22Rv1 (cell line): Measurements from ENCODE around the gene PURA.

Experiments used
- H3K27ac ChIP-seq: fragments of 450-650 bp; 2 replicates; pipeline ENCODE4 v1.5.1; 2017
- ZFX ChIP-seq: fragments of 450-650 bp; IDR thresholded peaks from 2 replicates; pipeline ENCODE4 v1.6.1; 2017; ENCODE audit warnings: antibody characterized with exemption, borderline replicate concordance
- TF ChIP-seq, protein P1 (sequence below): fragments of 450-650 bp; IDR thresholded peaks from 2 replicates; pipeline ENCODE4 v1.5.1; 2017; ENCODE audit warnings: mild to moderate bottlenecking

The PURA gene

DNA sequence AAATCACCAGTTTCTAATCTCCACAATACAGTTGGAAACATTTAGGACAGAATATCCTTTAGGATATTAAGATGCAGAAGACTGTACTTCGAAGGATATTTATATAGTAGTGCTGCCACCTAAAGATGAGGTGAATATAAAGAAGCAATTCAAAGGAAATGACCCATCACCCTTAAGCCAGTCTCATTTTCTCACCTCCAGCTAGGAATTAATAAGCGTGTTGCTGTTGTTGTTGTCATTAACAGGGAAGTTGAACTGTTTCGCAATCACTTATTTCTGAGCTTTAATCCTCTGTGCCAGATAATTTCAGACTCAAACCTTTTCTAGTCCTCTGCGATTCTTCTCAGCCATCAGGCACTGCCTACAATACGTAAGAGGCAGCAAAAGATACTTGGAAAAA, 7.8 kb upstream of the PURA start:
- H3K27ac ChIP-seq: no peak overlapping the region
- TF ChIP-seq, protein P1, sequence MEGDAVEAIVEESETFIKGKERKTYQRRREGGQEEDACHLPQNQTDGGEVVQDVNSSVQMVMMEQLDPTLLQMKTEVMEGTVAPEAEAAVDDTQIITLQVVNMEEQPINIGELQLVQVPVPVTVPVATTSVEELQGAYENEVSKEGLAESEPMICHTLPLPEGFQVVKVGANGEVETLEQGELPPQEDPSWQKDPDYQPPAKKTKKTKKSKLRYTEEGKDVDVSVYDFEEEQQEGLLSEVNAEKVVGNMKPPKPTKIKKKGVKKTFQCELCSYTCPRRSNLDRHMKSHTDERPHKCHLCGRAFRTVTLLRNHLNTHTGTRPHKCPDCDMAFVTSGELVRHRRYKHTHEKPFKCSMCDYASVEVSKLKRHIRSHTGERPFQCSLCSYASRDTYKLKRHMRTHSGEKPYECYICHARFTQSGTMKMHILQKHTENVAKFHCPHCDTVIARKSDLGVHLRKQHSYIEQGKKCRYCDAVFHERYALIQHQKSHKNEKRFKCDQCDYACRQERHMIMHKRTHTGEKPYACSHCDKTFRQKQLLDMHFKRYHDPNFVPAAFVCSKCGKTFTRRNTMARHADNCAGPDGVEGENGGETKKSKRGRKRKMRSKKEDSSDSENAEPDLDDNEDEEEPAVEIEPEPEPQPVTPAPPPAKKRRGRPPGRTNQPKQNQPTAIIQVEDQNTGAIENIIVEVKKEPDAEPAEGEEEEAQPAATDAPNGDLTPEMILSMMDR: no peak
- TF ChIP-seq ZFX: no peak

DNA sequence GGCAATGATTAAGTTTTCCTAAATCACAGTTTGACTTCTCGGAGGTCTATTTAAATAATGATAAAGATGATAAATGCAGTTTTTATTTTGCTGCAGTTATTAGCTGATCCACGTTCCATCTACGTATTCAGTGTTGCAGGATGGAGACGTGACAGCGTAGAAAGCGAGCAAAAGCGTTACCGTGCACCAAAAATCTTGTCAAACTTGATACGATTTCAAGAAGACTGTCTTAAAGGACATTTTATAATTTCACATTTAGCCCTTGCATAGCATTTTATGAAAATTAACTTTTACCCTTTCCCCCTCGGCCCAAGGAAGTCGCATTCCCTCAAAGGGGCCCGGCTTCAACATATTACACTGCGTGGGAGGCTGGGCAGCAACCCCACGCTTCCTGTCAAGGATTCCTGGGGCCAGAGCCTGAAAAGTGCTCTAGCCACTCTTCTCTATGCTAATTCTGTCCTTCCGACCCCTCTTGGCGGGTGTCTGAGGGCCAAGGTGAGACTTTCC, 7.1 kb upstream of the PURA start:
- no peak for TF ChIP-seq ZFX
- TF ChIP-seq, protein P1: no peak
- peak overlapping the region; percentile 91 for H3K27ac ChIP-seq

DNA sequence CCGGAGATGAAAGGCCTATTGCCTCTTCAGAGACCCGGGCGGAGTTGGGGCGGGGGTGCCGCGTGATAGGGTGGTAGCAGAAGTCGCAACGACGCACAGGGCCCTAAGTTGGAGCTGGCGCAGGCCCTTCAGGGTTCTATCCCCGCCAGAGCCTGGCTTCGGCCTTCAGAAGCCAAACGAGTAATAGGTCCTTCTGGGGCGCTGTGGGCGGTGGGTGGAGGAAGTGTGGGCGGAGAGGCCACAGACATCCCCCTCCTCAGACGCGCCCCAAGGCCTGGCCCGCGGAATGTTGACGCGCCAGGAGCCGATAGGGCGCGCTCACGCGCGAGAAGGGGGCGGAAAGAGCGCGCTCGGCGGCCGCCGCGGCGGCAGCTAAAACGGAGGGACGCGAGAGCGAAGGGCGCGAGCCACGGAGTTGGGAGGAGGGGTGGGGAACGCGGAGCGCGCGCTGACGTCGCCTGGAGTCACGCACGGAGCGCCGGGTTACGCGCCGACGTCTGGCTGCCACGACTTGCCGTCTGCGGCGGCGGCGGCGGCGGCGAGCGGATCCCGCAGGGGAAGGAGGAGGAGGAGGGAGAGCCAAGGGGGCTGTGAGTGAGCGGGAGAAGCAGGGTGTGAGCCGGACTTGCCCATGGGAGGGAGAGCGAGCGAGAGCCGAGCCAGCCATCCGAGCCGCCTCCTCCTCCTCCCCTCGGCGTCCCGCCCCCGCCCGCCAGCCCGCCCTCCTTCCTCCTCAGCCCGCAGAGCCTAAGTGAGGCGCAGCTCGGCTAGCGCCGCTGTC, 6.4 kb upstream of the PURA start:
- TF ChIP-seq, protein P1: peak; percentile 33; the same call in 1 of the 2 replicates
- TF ChIP-seq ZFX: no peak
- H3K27ac ChIP-seq: peak overlapping the region; percentile 91

DNA sequence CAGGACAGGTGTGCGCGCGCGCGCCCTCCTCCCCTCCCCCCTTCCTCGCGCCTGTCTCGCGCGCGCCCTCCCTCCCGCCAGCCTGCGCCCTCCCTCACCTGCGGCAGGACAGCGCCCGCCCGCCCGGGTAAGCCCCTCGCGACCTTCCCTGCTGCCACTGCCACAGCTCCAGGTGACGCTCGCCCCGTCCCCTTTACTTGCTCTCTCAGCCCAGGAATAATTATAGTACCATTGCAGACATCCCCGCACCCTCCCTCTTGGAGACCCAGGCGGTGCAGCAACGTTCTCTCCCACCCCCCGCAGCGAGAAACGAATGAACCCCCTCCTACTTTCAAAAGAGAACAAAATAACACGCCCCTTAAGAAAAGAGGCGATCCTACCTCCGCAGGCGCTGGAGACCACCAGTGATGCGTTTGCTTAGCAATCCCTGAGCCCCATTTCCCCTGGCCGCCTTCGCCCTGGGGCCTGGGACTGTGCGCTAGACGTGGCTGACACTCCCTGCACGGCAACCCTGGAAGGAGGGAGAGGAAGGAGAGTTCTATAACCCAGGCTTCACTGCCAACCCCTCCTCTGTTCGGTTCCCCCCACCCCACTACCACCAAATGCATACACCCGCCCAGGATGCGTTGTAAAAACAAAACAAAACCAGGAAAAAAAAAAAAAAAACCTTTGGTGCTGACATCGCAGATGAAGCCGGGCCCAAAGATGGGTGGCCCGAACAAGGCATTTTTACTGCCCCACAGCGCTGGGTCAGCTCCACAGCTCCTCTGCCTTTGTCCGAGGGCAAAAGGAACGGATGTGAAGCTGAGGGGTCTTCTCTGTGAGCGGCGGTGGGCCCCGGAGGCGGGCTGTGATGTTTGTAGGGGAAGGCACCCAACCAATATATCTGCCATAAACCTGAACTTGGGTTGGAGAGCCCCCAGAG, 5.6 kb upstream of the PURA start:
- TF ChIP-seq ZFX: no peak
- TF ChIP-seq, protein P1: no peak
- peak overlapping the region; percentile 91 for H3K27ac ChIP-seq

DNA sequence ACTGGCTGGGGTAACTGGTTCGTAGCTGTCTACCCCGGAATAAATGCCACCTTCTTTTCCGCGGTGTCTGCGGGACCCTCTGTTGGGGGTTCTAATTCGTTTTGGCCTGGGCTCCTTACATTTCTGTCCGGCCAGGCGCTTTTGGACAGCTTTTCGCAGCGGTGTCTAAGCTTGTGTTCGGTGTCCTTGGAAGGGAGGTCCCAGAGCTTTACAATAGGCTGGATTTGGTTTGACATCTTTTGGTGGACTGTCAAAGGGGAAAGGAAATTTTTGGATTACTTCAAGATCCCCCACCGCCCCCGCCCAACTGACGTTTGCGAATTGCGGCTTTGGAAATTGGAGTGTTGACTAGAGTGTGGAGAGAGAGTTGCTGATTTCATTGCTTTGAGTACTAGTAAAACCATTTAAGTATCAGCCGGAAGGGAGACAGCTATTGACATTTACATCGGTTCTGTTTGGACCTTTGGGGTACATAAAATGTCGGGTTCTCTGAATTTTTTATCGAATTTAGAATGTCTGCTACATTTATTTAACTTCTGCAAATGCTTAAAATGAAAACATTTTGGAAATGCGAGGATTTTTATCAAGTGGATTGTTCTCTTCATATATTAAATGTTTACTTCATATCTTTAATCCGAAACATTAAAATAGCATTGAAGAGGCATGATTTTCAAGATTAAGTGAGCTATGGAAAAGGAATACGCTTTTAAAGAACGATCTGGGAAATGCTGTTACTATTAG, 4.7 kb upstream of the PURA start:
- no peak overlapping the region for H3K27ac ChIP-seq

More for the DNA sequence above, 4.7 kb upstream of the PURA start:
- no peak for TF ChIP-seq ZFX
- TF ChIP-seq, protein P1: no peak
